ENCODE measurements around the gene GABRR3.

GABRR3 gene

GRCh38 chr3:98035208-98035607, at the start of gene GABRR3:
Gene GABRR3 (minus strand): TSS chr3:98035315. CDS start chr3:98034987, 328 bp downstream.
- H2AFZ ChIP-seq (ENCODE audit: low read depth, low read length, severe bottlenecking) = no peak within 1 kb of the TSS
- no peaks in the 10 kb centered on the region for H3K79me2 ChIP-seq (ENCODE audit: insufficient read depth, low read length)
- no peaks in the 10 kb centered on the region for H3K9me2 ChIP-seq (replicated peaks; ENCODE audit: insufficient read depth, low read length)
- no peaks in the 10 kb centered on the region for H3K36me3 ChIP-seq (ENCODE audit: low read length)
- no peak for TF ChIP-seq EZH2phosphoT487 (conservative IDR thresholded peaks at IDR 0.05; ENCODE audit: low read length)
- TF ChIP-seq CTCF (IDR thresholded peaks at IDR 0.05; ENCODE audit: insufficient read depth, low read length, poor library complexity, severe bottlenecking) = no peak
- H3K4me3 ChIP-seq (ENCODE audit: insufficient read depth, low read length, poor library complexity, severe bottlenecking) = no peak within 1 kb of the TSS
- no peaks in the 10 kb centered on the region for H3K9me3 ChIP-seq (ENCODE audit: insufficient read depth, low read length)
- no peaks in the 10 kb centered on the region for H3K27me3 ChIP-seq (ENCODE audit: low read length)
- H3K9ac ChIP-seq (ENCODE audit: low read length) = no peak within 1 kb of the TSS
- no peak within 1 kb of the TSS for H3K27ac ChIP-seq (ENCODE audit: low read depth, low read length)
- H3F3A ChIP-seq (ENCODE audit: insufficient read depth) = no peaks in the 10 kb centered on the region
- H3K4me2 ChIP-seq (ENCODE audit: low read depth, low read length, poor library complexity, severe bottlenecking) = no peak within 1 kb of the TSS
- no peaks in the 10 kb centered on the region for H4K20me1 ChIP-seq (ENCODE audit: low read depth, low read length)

DNA sequence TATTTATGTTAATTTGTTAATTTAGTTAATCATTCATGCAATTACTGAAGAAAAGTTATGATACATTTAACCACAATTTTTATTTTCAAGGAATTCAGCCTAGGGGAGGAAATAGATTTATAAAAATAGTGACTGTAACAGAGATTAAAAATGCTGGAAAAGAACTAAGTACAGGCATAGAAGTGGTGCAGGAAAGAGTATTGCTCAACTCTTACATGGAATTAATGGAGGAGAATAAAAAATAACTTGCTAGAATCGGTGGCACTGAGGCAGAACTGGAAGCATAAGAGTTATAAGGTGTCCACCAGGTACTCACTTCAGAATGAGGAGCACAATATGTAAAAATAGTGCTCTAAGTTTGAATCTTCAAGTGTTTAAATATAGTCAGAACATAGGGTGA, 38.4 kb upstream of the GABRR3 start:
- Histone ChIP-seq H3K27me3 (ENCODE audit: low read length) (no peaks in the 10 kb centered on the region), H4K20me1 (ENCODE audit: low read depth, low read length) (no peaks in the 10 kb centered on the region)

DNA sequence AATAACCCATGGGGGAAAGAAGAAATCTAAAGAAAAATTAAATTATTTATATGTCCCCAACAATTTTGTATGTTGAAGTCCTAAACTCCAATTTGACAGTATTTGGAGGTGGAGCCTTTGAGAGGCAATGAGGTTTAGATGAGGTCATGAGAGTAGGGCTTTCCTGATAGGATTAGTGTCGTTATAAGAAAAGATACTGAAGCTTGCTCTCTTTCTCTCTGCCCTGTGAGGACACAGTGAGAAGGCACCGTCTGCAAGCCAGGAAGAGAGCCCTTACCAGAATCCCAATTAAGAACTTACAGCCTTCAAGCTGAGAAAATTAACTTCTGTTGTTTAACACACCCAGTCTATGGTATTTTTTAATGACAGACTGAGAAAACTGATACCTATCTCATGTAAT, 35.7 kb upstream of the GABRR3 start:
- no peak overlapping the region for H3K4me2 ChIP-seq (ENCODE audit: low read depth, low read length, poor library complexity, severe bottlenecking)

More for the DNA sequence above, 38.4 kb upstream of the GABRR3 start:
- H3F3A ChIP-seq (ENCODE audit: insufficient read depth) = no peaks in the 10 kb centered on the region
- no peak overlapping the region for H3K4me2 ChIP-seq (ENCODE audit: low read depth, low read length, poor library complexity, severe bottlenecking)
- TF ChIP-seq EZH2phosphoT487 (conservative IDR thresholded peaks at IDR 0.05; ENCODE audit: low read length) (no peak), CTCF (IDR thresholded peaks at IDR 0.05; ENCODE audit: insufficient read depth, low read length, poor library complexity, severe bottlenecking) (no peak)
- H3K36me3 ChIP-seq (ENCODE audit: low read length) = no peaks in the 10 kb centered on the region
- H3K4me3 ChIP-seq (ENCODE audit: insufficient read depth, low read length, poor library complexity, severe bottlenecking) = no peak overlapping the region
- no peaks in the 10 kb centered on the region for H3K79me2 ChIP-seq (ENCODE audit: insufficient read depth, low read length)
- no peak overlapping the region for H3K9ac ChIP-seq (ENCODE audit: low read length)
- no peaks in the 10 kb centered on the region for H3K9me2 ChIP-seq (replicated peaks; ENCODE audit: insufficient read depth, low read length)
- H3K9me3 ChIP-seq (ENCODE audit: insufficient read depth, low read length) = no peaks in the 10 kb centered on the region
- H2AFZ ChIP-seq (ENCODE audit: low read depth, low read length, severe bottlenecking) = no peak overlapping the region
- H3K27ac ChIP-seq (ENCODE audit: low read depth, low read length) = no peak overlapping the region

More for the DNA sequence above, 35.7 kb upstream of the GABRR3 start:
- TF ChIP-seq EZH2phosphoT487 (conservative IDR thresholded peaks at IDR 0.05; ENCODE audit: low read length) (no peak), CTCF (IDR thresholded peaks at IDR 0.05; ENCODE audit: insufficient read depth, low read length, poor library complexity, severe bottlenecking) (no peak)
- Histone ChIP-seq H3K79me2 (ENCODE audit: insufficient read depth, low read length) (no peaks in the 10 kb centered on the region), H3K9ac (ENCODE audit: low read length) (no peak overlapping the region), H3F3A (ENCODE audit: insufficient read depth) (no peaks in the 10 kb centered on the region), H3K27ac (ENCODE audit: low read depth, low read length) (no peak overlapping the region), H3K9me2 (replicated peaks; ENCODE audit: insufficient read depth, low read length) (no peaks in the 10 kb centered on the region), H3K27me3 (ENCODE audit: low read length) (no peaks in the 10 kb centered on the region), H2AFZ (ENCODE audit: low read depth, low read length, severe bottlenecking) (no peak overlapping the region), H3K4me3 (ENCODE audit: insufficient read depth, low read length, poor library complexity, severe bottlenecking) (no peak overlapping the region), H3K36me3 (ENCODE audit: low read length) (no peaks in the 10 kb centered on the region), H4K20me1 (ENCODE audit: low read depth, low read length) (no peaks in the 10 kb centered on the region), H3K9me3 (ENCODE audit: insufficient read depth, low read length) (no peaks in the 10 kb centered on the region)
